NCI-H1105 (cell line): ENCODE measurements around the gene ANAPC5.

Experiments
- DNase-seq: peaks from one replicate; lab custom pipeline; 2025; lab: John Stamatoyannopoulos, UW

ANAPC5 gene

GRCh38 chr12:121366063-121366459 is 13.8 kb upstream of the ANAPC5 start:
- no peak for DNase-seq

- no peak for DNase-seq
Observed at GRCh38 chr12:121365416-121366062, 13.3 kb upstream of the ANAPC5 start.

DNA sequence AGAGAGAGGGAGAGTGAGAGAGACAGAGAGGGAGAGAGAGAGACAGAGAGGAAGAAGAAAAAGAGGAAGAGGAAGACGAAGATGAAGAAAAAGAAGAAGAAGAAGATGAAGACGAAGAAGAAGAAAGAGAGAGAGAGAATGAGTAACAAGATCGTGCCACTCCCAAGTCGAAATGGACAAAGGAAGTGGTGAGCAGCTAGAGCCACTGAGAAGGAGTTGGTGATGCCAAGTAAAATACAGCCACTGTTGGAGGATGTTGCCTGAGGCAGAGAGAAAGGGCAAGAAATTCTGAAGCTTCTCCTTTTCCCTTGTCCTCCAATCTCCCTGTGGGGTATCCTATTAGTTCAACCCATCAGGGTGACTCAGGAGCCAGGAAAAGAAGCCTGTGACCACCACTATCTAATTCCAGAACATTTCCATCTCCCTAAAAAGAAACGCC is 12.5 kb upstream of the ANAPC5 start:
- DNase-seq = no peak

- no peak for DNase-seq
Observed at GRCh38 chr12:121358073-121358472, 5.9 kb upstream of the ANAPC5 start.

- no peak for DNase-seq
Observed at GRCh38 chr12:121357331-121357730, 5.1 kb upstream of the ANAPC5 start.

GRCh38 chr12:121356657-121357056 is 4.4 kb upstream of the ANAPC5 start:
- DNase-seq = no peak

DNA sequence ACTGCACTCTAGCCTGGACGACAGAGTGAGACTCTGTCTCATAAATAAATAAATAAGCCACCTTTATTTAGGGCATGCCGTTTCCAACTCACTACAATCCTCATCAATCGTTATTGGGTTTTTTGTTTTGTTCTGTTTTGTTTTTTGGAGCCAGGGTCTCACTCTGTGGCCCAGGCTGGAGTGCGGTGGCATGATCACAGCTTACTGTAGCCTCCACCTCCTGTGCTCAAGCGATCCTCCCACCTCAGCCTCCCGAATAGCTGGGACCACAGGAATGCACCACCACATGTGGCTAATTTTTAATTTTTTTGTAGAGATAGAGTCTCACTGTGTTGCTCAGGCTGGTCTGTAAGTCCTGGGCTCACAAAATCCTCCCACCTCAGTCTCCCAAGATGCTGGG is 3.6 kb upstream of the ANAPC5 start:
- DNase-seq = no peak

DNA sequence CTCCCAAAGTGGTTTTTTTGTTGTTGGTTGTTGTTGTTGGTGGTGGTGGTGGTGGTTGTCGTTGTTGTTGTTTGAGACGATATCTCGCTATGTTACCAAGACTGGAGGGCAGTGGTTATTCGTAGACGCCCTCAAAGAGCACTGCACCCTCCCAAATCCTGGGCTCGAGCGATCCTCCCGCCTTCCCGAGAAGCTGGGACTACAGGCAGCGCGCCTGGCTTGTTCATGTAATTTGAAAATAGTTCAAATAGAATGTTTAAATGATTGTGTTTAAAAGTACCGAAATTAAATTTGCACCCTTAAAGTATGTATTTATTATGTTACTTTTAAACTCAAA is 439 bp upstream of the ANAPC5 start:
- peak; percentile 85 for DNase-seq

DNA sequence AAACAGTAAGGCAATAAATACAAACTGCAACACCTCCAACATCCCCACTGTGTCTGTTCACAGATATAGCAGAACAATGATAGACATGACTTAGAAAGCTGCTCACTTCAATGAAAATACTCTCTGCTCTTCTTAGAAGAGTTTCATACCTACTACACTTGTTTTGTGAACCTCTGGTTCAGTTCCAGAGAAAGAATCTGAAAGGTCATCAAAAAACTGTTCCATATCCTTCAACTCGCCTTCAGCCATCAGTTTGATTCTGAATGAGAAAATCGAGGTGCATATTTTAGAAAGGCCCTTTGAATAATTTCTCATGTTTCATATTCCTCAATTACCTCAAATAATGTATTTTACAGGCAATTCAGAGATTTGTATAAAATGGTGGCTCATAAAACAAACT is 5.5 kb downstream of the ANAPC5 start:
- no peak for DNase-seq

DNA sequence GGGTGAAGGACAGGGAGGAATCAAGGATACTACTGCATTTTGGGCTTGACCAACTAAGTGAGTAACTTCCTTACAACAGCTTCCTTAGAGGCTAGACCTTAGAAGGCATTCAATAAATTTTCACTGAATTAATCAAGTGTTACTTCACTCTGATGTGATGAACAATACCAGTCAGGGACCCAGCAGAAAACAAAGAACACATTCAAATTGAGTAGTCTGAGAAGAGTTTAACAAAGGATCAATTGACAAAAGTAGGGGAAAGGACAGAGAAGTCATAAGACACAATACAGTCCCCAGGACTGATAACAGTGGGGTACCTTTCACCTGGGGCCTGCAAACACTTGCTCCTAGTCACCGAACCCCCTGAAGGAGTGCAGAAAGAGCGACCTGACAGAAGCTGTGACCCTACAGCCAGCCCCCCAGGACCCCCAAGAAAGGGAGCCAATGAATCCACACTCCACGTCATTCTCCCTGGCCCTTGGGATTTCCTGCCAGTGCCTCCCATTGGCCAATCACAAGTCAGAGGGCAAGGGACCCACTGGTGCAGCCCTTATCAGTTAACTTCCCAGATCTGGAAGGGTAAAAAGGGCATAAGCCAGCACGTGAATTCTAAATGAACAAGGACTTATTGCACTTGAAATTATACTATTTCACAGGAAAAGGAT is 6.9 kb downstream of the ANAPC5 start:
- DNase-seq = no peak

GRCh38 chr12:121344506-121344905 is 7.7 kb downstream of the ANAPC5 start:
- no peak for DNase-seq

DNA sequence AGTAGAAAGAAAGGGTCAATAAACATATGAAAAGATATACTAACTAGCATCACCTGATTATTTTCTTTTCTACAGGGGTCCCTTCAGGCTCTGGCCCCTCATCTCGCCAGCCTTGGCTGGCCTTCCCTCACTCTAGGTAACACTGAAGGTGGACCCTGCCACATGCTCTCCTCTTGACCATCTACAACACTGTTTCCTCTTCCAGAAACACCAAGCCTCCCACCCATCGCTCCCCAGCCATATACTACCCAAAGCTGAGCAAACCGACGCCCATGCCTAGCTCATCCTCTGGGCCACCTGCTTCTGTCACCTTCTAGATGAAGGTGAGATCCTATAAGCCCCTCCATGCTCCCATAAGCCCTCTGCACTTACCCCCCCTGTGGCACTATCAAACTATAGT is 14.8 kb downstream of the ANAPC5 start:
- DNase-seq = no peak

DNA sequence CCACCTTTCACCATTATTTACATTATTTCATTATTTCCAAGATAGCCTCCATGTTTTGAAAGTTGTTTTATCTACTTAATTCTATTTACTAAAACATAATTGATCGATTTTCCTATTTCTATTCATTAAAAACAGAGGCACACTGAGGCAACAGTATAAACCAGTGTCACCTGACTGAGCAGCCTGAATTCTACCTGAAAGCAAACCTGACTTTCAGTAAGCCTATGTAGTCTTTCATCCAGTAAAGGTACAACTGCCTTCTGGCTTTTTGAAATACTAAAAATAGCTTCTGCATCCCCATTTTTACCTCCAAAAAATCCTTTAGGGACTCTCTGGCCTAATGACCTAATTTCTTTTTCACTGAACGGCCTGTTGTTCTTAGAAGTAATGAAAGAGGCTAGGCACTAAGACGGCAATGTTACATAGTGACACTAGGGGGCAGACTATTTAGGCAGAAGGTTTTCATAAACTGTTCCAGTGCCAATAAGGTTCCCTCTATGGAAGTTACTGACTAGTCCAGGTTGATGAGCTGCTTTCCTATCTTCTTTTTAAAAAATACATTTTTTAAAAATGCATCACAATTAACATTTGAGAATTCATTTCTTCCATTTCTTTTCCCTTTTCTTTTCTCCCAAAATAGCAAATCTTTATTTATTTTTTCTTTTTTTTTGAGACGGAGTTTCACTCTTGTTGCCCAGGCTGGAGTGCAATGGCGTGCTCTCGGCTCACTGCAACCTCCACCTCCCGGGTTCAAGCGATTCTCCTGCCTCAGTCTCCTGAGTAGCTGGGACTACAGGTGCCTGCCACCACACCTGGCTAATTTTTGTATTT is 17.5 kb downstream of the ANAPC5 start:
- DNase-seq = peak; percentile 50

GRCh38 chr12:121333747-121334146 is 18.5 kb downstream of the ANAPC5 start:
- DNase-seq = no peak

DNA sequence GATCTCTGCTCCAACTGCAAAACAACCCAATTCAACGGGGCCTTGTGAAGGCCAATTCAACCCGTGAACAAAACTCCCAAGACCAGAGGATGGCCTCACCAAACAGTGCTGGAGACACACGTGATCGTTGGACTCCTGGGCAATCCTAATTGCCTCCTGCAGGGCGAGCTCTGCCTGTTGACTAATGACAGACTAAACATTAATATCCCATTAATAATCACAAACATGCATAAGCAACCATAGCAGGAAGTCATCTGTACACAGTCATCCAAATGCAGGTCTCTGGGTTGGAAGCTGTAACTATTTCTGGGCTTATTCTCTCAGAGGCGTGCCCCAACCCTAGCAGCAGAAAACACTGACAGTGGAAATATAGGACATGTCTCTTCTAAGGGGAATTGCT is 21.0 kb downstream of the ANAPC5 start:
- no peak for DNase-seq

DNA sequence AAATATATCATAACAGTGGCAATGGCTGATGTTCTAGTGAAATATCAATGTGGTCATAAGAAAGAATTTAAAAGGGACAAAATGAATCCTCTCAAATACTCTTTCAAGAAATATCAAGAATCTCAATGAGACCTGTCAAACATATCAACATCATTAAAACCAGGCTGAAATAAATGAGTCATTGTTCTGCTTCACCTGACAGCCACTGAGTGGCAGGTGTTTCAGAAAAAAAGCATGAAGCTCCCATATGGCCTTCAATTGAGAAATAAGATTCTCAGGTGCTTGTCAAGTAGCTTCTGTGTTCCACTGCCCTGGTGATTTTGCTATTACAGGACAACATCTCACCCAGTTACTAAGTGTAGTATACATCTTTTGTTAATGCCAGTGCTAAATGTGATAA is 21.5 kb downstream of the ANAPC5 start:
- no peak for DNase-seq

DNA sequence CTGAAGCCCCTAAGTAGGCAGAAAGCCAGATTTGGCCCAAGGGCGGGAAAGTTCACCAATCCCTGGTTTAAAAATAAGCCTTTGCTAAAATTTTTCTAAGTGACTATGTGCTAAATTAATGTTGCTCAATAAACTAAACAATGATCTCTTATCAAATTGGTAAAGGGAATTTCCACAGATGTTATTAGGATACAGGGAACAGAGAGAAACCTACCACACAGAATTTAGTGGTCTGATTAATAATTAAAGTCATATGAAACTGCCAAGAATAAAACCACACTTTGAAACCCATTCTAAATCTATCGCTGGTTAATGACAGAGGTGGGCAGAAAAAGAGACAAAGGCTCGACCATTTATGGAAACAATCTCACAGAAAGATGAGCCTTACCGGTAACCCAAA is 22.0 kb downstream of the ANAPC5 start:
- DNase-seq = no peak

DNA sequence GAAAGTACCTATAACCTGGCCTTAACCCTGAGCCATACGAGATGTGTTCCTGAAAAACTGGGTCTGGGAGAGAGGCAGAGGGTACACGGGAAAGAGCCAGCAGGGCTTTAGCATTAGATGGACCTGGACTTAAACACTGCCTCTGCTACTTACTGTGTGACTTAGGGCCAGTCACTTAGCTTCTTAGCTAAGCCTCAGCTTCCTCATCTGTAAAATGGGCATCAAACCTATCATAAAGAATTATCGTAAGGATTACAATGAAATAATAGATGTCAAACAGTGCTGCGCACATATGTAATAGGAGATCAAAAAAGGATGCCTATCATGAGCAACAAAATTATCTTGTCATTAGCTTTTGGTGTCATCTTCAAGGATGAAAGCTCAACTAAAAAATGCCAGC is 23.6 kb downstream of the ANAPC5 start:
- no peak for DNase-seq

GRCh38 chr12:121326996-121327674 is 25.1 kb downstream of the ANAPC5 start:
- no peak for DNase-seq

DNA sequence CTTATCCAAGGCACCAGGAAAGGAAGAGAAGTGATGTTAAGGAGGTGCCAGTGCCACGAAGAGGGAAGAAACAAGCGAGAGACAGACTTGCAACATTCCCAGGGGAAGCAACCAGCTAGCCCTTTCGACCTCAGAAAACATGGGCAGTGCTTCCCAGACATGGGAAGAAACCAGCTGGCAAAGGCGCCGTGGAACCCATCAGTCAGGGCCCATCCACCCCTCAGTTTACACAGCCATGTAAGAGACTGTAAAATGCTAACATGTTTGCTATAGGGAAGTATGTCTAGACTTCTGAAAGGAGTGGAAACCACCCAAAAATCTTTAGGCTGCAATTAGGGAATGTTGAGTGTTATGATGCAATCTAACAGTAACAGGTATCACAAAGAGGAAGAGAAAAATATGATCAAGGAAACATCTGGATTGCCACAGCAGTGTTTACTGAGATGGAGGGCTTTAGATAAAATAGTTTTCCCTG is 26.3 kb downstream of the ANAPC5 start:
- DNase-seq = no peak

GRCh38 chr12:121323908-121324307 is 28.3 kb downstream of the ANAPC5 start:
- DNase-seq = no peak

DNA sequence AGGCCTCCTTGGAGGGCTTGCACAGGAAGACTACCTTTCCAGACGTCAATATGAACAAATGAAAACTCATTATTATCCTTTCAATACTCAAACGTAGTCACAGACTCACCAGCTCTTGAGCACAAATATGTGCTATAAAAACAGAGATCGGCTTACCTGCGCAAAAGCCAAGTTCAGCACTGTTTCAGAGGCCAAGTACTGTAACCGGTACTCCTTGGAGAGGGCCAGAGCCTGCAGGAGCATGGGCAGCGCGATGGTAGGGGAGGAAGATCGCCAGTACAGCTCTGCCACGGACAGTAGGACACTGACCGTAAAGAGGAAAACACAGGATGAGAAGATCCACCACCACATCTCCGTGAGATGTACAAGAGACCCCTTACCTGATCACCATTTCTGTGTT is 34.1 kb downstream of the ANAPC5 start:
- DNase-seq = no peak

GRCh38 chr12:121314431-121314830 is 37.8 kb downstream of the ANAPC5 start:
- DNase-seq = no peak
